PC-9 (cell line): ENCODE measurements around the gene CNTNAP5.

Experiments
- EZH2 ChIP-seq: fragments of 200-600 bp; sonication (generic); IDR thresholded peaks from 2 replicates; pipeline ENCODE4 v1.8.0; 2017; ENCODE audit warnings: antibody characterized with exemption, low read depth
- TF ChIP-seq, protein P1 (sequence below): fragments of 200-600 bp; sonication (generic); conservative IDR thresholded peaks from 2 replicates; pipeline ENCODE4 v1.6.1; 2017; ENCODE audit warnings: mixed run types, antibody characterized with exemption, mild to moderate bottlenecking, moderate library complexity

DNA sequence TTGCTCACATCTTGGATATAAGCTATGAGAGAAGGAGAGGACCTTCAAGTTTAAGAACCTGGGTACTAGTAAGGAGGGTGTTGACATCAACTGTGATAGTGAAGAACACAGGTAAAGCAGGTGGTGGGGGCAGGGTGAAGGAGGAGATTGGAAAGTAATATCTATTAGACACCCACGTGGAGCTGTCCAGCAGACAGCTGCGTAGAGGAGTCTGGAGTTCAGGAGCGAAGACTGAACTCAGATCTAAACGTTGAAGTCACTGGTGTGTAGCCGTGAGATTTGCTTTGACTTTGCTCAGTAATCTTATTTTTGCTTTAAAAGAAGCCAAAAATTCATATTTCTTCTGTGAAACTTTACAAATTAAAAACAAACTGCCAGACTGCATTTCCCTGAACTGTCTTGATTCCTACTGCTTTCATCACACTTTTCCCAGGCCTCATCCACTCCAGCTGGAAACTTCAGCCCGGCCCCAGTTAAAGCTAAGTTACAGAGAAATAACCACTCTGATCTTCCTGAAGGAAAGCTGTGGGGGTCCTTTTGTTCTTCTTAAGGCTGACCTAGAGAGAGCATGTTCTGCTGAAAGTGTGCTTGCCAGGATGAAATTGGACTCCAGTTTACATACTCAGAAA, 533.3 kb downstream of the CNTNAP5 start:
- TF ChIP-seq, protein P1, sequence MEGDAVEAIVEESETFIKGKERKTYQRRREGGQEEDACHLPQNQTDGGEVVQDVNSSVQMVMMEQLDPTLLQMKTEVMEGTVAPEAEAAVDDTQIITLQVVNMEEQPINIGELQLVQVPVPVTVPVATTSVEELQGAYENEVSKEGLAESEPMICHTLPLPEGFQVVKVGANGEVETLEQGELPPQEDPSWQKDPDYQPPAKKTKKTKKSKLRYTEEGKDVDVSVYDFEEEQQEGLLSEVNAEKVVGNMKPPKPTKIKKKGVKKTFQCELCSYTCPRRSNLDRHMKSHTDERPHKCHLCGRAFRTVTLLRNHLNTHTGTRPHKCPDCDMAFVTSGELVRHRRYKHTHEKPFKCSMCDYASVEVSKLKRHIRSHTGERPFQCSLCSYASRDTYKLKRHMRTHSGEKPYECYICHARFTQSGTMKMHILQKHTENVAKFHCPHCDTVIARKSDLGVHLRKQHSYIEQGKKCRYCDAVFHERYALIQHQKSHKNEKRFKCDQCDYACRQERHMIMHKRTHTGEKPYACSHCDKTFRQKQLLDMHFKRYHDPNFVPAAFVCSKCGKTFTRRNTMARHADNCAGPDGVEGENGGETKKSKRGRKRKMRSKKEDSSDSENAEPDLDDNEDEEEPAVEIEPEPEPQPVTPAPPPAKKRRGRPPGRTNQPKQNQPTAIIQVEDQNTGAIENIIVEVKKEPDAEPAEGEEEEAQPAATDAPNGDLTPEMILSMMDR, result no peak
- no peak for TF ChIP-seq EZH2
